Neural cell (in vitro differentiated cells): ENCODE results near the gene VAPA. TPM values are rescaled to one million over a fixed set of nuclear protein-coding genes. Genes with fewer than 3 reads are reported as not detected.

ENCODE experiments used
- H2AFZ ChIP-seq: fragments of 200-600, 300-800 bp; sonication (generic), shearing (Covaris generic); 2 replicates; pipeline ENCODE4 v1.6.0; 2014; ENCODE audit warnings: low read depth, mild to moderate bottlenecking, antibody characterized with exemption, low read length, moderate library complexity
- H3F3A ChIP-seq: fragments of 200-600 bp; shearing (Covaris generic); 2 replicates; pipeline ENCODE4 v1.6.1; 2016; ENCODE audit warnings: mild to moderate bottlenecking, moderate library complexity, mixed read lengths, antibody characterized with exemption, low read length; ENCODE audit not compliant: insufficient read depth, poor library complexity, severe bottlenecking
- H3K27ac ChIP-seq: fragments of 200-600, 300-800 bp; sonication (generic), shearing (Covaris generic); 2 replicates; pipeline ENCODE4 v1.5.1; 2014; ENCODE audit warnings: mild to moderate bottlenecking, low read length, moderate library complexity
- H3K27me3 ChIP-seq: fragments of 300-800, 200-600 bp; sonication (generic), shearing (Covaris generic); 2 replicates; pipeline ENCODE4 v1.6.0; 2014; ENCODE audit warnings: mild to moderate bottlenecking, low read depth, low read length, moderate library complexity; ENCODE audit not compliant: insufficient read depth
- H3K36me3 ChIP-seq: fragments of 300-800, 200-600 bp; sonication (generic), shearing (Covaris generic); 2 replicates; pipeline ENCODE4 v1.5.1; 2014; ENCODE audit warnings: mild to moderate bottlenecking, antibody characterized with exemption, low read length, moderate library complexity; ENCODE audit not compliant: insufficient read depth
- H3K4me2 ChIP-seq: fragments of 300-800, 200-600 bp; sonication (generic), shearing (Covaris generic); 2 replicates; pipeline ENCODE4 v1.6.0; 2014; ENCODE audit warnings: mild to moderate bottlenecking, low read length
- H3K4me3 ChIP-seq: fragments of 300-800, 200-600 bp; sonication (generic), shearing (Covaris generic); 2 replicates; pipeline ENCODE4 v1.5.1; 2014; ENCODE audit warnings: mild to moderate bottlenecking, low read length, moderate library complexity
- H3K79me2 ChIP-seq: fragments of 200-600 bp; shearing (Covaris generic); replicated peaks from 2 replicates; pipeline ENCODE4 v1.6.0; 2014; ENCODE audit warnings: mild to moderate bottlenecking, low read length, moderate library complexity; ENCODE audit not compliant: insufficient read depth
- H3K9ac ChIP-seq: fragments of 300-800, 200-600 bp; sonication (generic), shearing (Covaris generic); 2 replicates; pipeline ENCODE4 v1.6.1; 2016; ENCODE audit warnings: mild to moderate bottlenecking, low read length, mixed read lengths
- H3K9me2 ChIP-seq: fragments of 200-600 bp; shearing (Covaris generic); 2 replicates; pipeline ENCODE4 v1.6.1; 2016; ENCODE audit warnings: mild to moderate bottlenecking, low read length, mixed read lengths; ENCODE audit not compliant: insufficient read depth
- H3K9me3 ChIP-seq: fragments of 200-600, 300-800 bp; sonication (generic), shearing (Covaris generic); 2 replicates; pipeline ENCODE4 v1.6.1; 2016; ENCODE audit warnings: mild to moderate bottlenecking, mixed run types, low read length, moderate library complexity, mixed read lengths
- H4K20me1 ChIP-seq: fragments of 200-600 bp; shearing (Covaris generic); 2 replicates; pipeline ENCODE4 v1.6.1; 2016; ENCODE audit warnings: mild to moderate bottlenecking, mixed run types; ENCODE audit not compliant: insufficient read depth
- CTCF ChIP-seq: fragments of 450-650 bp; IDR thresholded peaks from 2 replicates; pipeline ENCODE4 v1.5.1; 2014; ENCODE audit warnings: antibody characterized with exemption, mild to moderate bottlenecking, moderate library complexity; ENCODE audit not compliant: poor library complexity, severe bottlenecking
- EP300 ChIP-seq: fragments of 450-650 bp; conservative IDR thresholded peaks from 2 replicates; pipeline ENCODE4 v1.6.1; 2014; ENCODE audit warnings: antibody characterized with exemption, mild to moderate bottlenecking, moderate library complexity; ENCODE audit not compliant: poor library complexity, severe bottlenecking
- EZH2 ChIP-seq: fragments of 200-600, 300-800 bp; shearing (Covaris generic), sonication (generic); IDR thresholded peaks from 2 replicates; pipeline ENCODE4 v1.6.1; 2014; ENCODE audit warnings: antibody characterized with exemption, low read length, borderline replicate concordance, mild to moderate bottlenecking; ENCODE audit not compliant: insufficient read depth, poor library complexity, severe bottlenecking
- MXI1 ChIP-seq: fragments of 450-650 bp; conservative IDR thresholded peaks from 2 replicates; pipeline ENCODE4 v1.6.1; 2014; ENCODE audit warnings: antibody characterized with exemption, mild to moderate bottlenecking; ENCODE audit not compliant: poor library complexity, severe bottlenecking
- POLR2AphosphoS5 ChIP-seq: IDR thresholded peaks from 2 replicates; pipeline ENCODE4 v1.6.1; 2012
- RAD21 ChIP-seq: fragments of 450-650 bp; conservative IDR thresholded peaks from 2 replicates; pipeline ENCODE4 v1.6.1; 2014; ENCODE audit warnings: antibody characterized with exemption, mild to moderate bottlenecking, moderate library complexity
- REST ChIP-seq: IDR thresholded peaks from 2 replicates; pipeline ENCODE4 v1.6.1; 2012; ENCODE audit warnings: borderline replicate concordance
- SMC3 ChIP-seq: fragments of 450-650 bp; conservative IDR thresholded peaks from 2 replicates; pipeline ENCODE4 v1.6.1; 2014; ENCODE audit warnings: antibody characterized with exemption, mild to moderate bottlenecking, moderate library complexity; ENCODE audit not compliant: poor library complexity
- TAF1 ChIP-seq: IDR thresholded peaks from 2 replicates; pipeline ENCODE4 v1.6.1; 2012; ENCODE audit warnings: low read depth
- polyA plus RNA-seq: library from polyadenylated mRNA; depleted of rRNA; stranded (reverse); fragments of >200 nt; gene quantifications from 2 replicates; pipeline ENCODE4 v1.2.3, GENCODE V29; 2014

Gene VAPA
- polyA plus RNA-seq, 1 donor from 2014 or later = 317 TPM

- Histone ChIP-seq H3K4me3 (no peak overlapping the region), H3K79me2 (peaks cover 49% of the 10 kb centered on the region), H3K9ac (no peak overlapping the region), H3K36me3 (peaks cover 4% of the 10 kb centered on the region), H3F3A (no peaks in the 10 kb centered on the region), H3K27me3 (no peaks in the 10 kb centered on the region), H2AFZ (no peak overlapping the region), H3K4me2 (no peak overlapping the region), H3K27ac (no peak overlapping the region), H3K9me3 (no peaks in the 10 kb centered on the region), H3K9me2 (no peaks in the 10 kb centered on the region), H4K20me1 (peaks cover 4% of the 10 kb centered on the region)
- no peak for TF ChIP-seq CTCF
- TF ChIP-seq MXI1 = no peak
- TF ChIP-seq EP300 = no peak
- TF ChIP-seq TAF1 = no peak
- no peak for TF ChIP-seq REST
- no peak for TF ChIP-seq POLR2AphosphoS5
- TF ChIP-seq SMC3 = no peak
- TF ChIP-seq RAD21 = no peak
- no peak for TF ChIP-seq EZH2
Observed at GRCh38 chr18:9933865-9934264, 20.0 kb downstream of the VAPA start.

- Histone ChIP-seq H3K27me3 (no peaks in the 10 kb centered on the region), H3K36me3 (peaks cover 4% of the 10 kb centered on the region), H3K79me2 (peaks cover 45% of the 10 kb centered on the region), H2AFZ (no peak overlapping the region), H3K9me3 (no peaks in the 10 kb centered on the region), H3K9me2 (no peaks in the 10 kb centered on the region), H3K4me3 (no peak overlapping the region), H3K27ac (no peak overlapping the region), H4K20me1 (peaks cover 4% of the 10 kb centered on the region), H3F3A (no peaks in the 10 kb centered on the region), H3K4me2 (no peak overlapping the region), H3K9ac (no peak overlapping the region)
- TF ChIP-seq REST (no peak), RAD21 (no peak), EZH2 (no peak), SMC3 (no peak), EP300 (no peak), POLR2AphosphoS5 (no peak), TAF1 (no peak), MXI1 (no peak), CTCF (no peak)
Observed at GRCh38 chr18:9934274-9934673, 20.5 kb downstream of the VAPA start.
